HG02571 (cell line): ENCODE results near the gene TWSG1.
"Not testable (repeated sequence)": the region's sequence is repeated elsewhere in the genome, so short reads cannot be mapped to it uniquely, and the experiment has no call there.

Experiments used
- ATAC-seq: cut with Tn5 transposase; IDR thresholded peaks from one replicate; pipeline ENCODE4 v1.9.1; 2021; ENCODE audit warnings: mild to moderate bottlenecking, moderate library complexity; ENCODE audit not compliant: unreplicated experiment

The TWSG1 gene

GRCh38 chr18:9449600-9450414 is 115.2 kb downstream of the TWSG1 start:
- no peak for ATAC-seq

DNA sequence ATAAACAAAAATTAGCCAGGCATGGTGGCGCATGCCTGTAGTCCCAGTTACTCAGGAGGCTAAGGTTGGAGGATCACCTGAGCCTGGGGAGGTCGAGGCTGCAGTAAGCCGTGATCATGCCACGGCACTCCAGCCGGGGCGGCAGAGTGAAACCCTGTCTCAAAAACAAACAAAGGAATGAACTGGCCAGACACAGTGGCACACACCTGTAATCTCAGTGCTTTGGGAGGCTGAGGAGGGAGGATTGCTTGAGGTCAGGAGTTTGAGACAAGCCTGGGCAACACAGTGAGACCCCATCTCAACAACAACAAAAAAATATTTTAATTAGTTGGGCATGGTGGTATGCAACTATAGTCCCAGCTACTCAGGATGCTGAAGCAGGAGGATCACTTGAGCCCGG is 116.3 kb downstream of the TWSG1 start:
- not testable (repeated sequence) for ATAC-seq
